HepG2 (cell line): Measurements from ENCODE around the gene EVI5. TPM values are rescaled to one million over a fixed set of nuclear protein-coding genes. Genes with fewer than 3 reads are reported as not detected.

Source experiments
- ATF7-NPFF ChIP-seq: sonication (generic); formaldehyde crosslinking; IDR thresholded peaks from 2 replicates; pipeline ENCODE4 v1.8.1; 2023; ENCODE audit warnings: mild to moderate bottlenecking, low read depth, missing genetic modification reagents, moderate library complexity
- CSRNP1 ChIP-seq: sonication (generic); formaldehyde crosslinking; IDR thresholded peaks from 2 replicates; pipeline ENCODE4 v1.8.1; 2023; ENCODE audit warnings: mild to moderate bottlenecking, missing genetic modification reagents
- EHMT2 ChIP-seq: fragments of 200-600 bp; sonication (generic); IDR thresholded peaks from 2 replicates; pipeline ENCODE4 v1.7.0; 2017; ENCODE audit warnings: antibody characterized with exemption, low read depth, low read length, borderline replicate concordance
- EP300 ChIP-seq, 3 experiments: sonication (generic) in 1 of 3; formaldehyde crosslinking in 1 of 3; IDR thresholded peaks; 2 replicates each; pipeline versions ENCODE4 v1.5.1 to v1.6.1; 2011 to 2020; ENCODE audit warnings: low read depth in 2 of 3, low read length in 2 of 3, borderline replicate concordance in 1 of 3, improper control_type of control experiment in 1 of 3, mild to moderate bottlenecking in 1 of 3, missing genetic modification reagents in 1 of 3, moderate library complexity in 1 of 3
- NCOR1 ChIP-seq: fragments of 200-600 bp; sonication (generic); IDR thresholded peaks from 2 replicates; pipeline ENCODE4 v1.7.0; 2017; ENCODE audit warnings: antibody characterized with exemption, low read length, borderline replicate concordance
- NFRKB ChIP-seq: fragments of 450-650 bp; IDR thresholded peaks from 2 replicates; pipeline ENCODE4 v1.6.1; 2017
- PAXIP1 ChIP-seq: sonication (generic); formaldehyde crosslinking; conservative IDR thresholded peaks from 2 replicates; pipeline ENCODE4 v1.4.0; 2020; ENCODE audit warnings: mild to moderate bottlenecking, missing genetic modification reagents, moderate library complexity
- POLR2AphosphoS5 ChIP-seq: IDR thresholded peaks from 2 replicates; pipeline ENCODE4 v1.6.1; 2012; ENCODE audit warnings: low read depth, low read length
- SIN3A ChIP-seq: IDR thresholded peaks from 2 replicates; pipeline ENCODE4 v1.6.1; 2011; ENCODE audit warnings: low read depth, mild to moderate bottlenecking, control low read depth, low read length, borderline replicate concordance
- SP5 ChIP-seq: IDR thresholded peaks from 2 replicates; pipeline ENCODE4 v1.6.1; 2016; ENCODE audit warnings: low read depth, borderline replicate concordance
- ZBTB46 ChIP-seq: sonication (generic); formaldehyde crosslinking; IDR thresholded peaks from 2 replicates; pipeline ENCODE4 v1.4.0; 2020; ENCODE audit warnings: mild to moderate bottlenecking, missing genetic modification reagents, borderline replicate concordance
- ZNF30 ChIP-seq: sonication (generic); formaldehyde crosslinking; IDR thresholded peaks from 2 replicates; pipeline ENCODE4 v1.5.0; 2020; ENCODE audit warnings: mild to moderate bottlenecking, missing genetic modification reagents
- ZNF382 ChIP-seq: sonication (generic); formaldehyde crosslinking; IDR thresholded peaks from 2 replicates; pipeline ENCODE4 v1.5.0; 2020; ENCODE audit warnings: missing genetic modification reagents, mild to moderate bottlenecking, borderline replicate concordance
- ZNF431 ChIP-seq: sonication (generic); formaldehyde crosslinking; IDR thresholded peaks from 2 replicates; pipeline ENCODE4 v1.9.0; 2022; ENCODE audit warnings: missing genetic modification reagents, low read depth, mild to moderate bottlenecking, borderline replicate concordance
- ZNF441 ChIP-seq: sonication (generic); formaldehyde crosslinking; IDR thresholded peaks from 2 replicates; pipeline ENCODE4 v1.7.0; 2021; ENCODE audit warnings: missing genetic modification reagents, borderline replicate concordance
- ZNF569 ChIP-seq: sonication (generic); formaldehyde crosslinking; IDR thresholded peaks from 2 replicates; pipeline ENCODE4 v1.5.0; 2020; ENCODE audit warnings: mild to moderate bottlenecking, missing genetic modification reagents, moderate library complexity, borderline replicate concordance
- ZNF850 ChIP-seq: sonication (generic); formaldehyde crosslinking; conservative IDR thresholded peaks from 2 replicates; pipeline ENCODE4 v1.9.0; 2021; ENCODE audit warnings: mild to moderate bottlenecking, missing genetic modification reagents
- polyA plus RNA-seq, 8 experiments: library from polyadenylated mRNA; depleted of rRNA in 3 of 8; stranded (reverse) in 7 of 8; unstranded in 1 of 8; fragments of >200 nt; fragmentation: Illumina TruSeq in 4 of 8; extraction: Trizol in 4 of 8; gene quantifications; 2 replicates each; pipeline versions ENCODE4 v1.2.1 to v1.2.3, GENCODE V29; 2011 to 2016; ENCODE audit warnings: low read depth in 4 of 8, missing spikeins in 1 of 8, mixed read lengths in 1 of 8; ENCODE audit not compliant: insufficient read depth in 1 of 8
- total RNA-seq, 5 experiments: library from RNA; depleted of rRNA; stranded (reverse); fragments of >200 nt; fragmentation: Illumina TruSeq; extraction: Trizol; gene quantifications; 2 replicates each; pipeline ENCODE4 v1.2.3, GENCODE V29; 2016; ENCODE audit warnings: low read depth in 1 of 5
- TF ChIP-seq, protein P1 (sequence below): sonication (generic); formaldehyde crosslinking; IDR thresholded peaks from 2 replicates; pipeline ENCODE4 v1.4.0; 2020; ENCODE audit warnings: mild to moderate bottlenecking, missing genetic modification reagents

Gene EVI5
- total and polyA plus RNA-seq, 2 of the 13 experiments (the other 11 are each of a cell fraction or from before 2014, with no cell fraction given), result 4.0 to 12.6 TPM

DNA sequence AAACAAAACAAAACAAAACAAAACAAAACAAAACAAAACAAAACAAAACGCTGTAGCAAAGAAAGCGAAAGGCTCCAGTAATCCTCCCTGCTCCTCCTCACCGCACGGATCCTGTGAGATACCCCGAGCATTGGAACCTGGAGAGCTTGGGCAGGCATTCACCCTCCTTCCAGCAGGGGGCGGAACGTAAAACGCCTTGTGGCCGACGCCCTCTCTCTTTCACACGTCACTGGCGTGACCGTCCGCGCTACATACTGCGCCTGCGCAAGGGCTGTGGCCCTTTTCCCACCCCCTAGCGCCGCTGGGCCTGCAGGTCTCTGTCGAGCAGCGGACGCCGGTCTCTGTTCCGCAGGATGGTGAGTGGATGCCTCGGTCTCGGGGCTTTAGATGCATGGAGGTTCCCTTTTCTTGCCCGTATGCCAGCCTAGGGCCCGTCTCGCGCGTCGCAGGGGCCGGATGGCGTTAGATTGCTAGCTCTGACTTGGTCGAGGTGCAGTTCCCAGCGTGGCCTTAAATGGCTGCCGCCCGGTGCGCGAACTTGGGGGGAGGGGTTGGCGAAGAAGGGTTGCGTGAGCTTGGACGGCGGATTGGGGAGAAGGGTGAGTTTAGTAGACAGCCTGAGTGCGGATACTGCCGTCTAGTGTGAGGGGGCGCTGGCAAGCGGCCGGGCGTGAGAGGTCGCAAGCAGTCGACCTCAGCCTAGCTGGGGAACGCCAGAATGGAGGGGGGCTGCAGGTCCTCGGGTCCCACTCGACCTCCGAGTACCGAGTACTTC is 47.0 kb upstream of the EVI5 start, which contains the start of gene RPL5 (continued):
- 0 out of 2 replicates have a peak, but pooled peaks have one; percentile 59 for TF ChIP-seq ZNF569 (CRISPR knock-in tag)
- peak; percentile 48 for TF ChIP-seq PAXIP1
- peak; percentile 73; the same call in 1 of the 2 replicates for TF ChIP-seq SIN3A
- peak; percentile 80; the same call in 1 of the 2 replicates for TF ChIP-seq CSRNP1
- TF ChIP-seq EHMT2, result no peak
- no peak for TF ChIP-seq NCOR1
- peak; percentile 89 for TF ChIP-seq ATF7-NPFF (CRISPR knock-in tag)
- peak; percentile 22; the same call in 1 of the 2 replicates for TF ChIP-seq SP5
- TF ChIP-seq POLR2AphosphoS5, result peak; percentile 100
- TF ChIP-seq, protein P1, sequence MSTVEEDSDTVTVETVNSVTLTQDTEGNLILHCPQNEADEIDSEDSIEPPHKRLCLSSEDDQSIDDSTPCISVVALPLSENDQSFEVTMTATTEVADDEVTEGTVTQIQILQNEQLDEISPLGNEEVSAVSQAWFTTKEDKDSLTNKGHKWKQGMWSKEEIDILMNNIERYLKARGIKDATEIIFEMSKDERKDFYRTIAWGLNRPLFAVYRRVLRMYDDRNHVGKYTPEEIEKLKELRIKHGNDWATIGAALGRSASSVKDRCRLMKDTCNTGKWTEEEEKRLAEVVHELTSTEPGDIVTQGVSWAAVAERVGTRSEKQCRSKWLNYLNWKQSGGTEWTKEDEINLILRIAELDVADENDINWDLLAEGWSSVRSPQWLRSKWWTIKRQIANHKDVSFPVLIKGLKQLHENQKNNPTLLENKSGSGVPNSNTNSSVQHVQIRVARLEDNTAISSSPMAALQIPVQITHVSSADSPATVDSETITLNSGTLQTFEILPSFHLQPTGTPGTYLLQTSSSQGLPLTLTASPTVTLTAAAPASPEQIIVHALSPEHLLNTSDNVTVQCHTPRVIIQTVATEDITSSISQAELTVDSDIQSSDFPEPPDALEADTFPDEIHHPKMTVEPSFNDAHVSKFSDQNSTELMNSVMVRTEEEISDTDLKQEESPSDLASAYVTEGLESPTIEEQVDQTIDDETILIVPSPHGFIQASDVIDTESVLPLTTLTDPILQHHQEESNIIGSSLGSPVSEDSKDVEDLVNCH (CRISPR knock-in tag), result no peak
- TF ChIP-seq ZBTB46 (CRISPR knock-in tag), result no peak
- TF ChIP-seq ZNF30 (CRISPR knock-in tag), result no peak
- TF ChIP-seq ZNF850 (CRISPR knock-in tag), result no peak
- no peak; a peak in 1 of 4 replicates for TF ChIP-seq EP300 (IDR thresholded peaks at IDR 0.05; ENCODE audit: low read depth in 2 of 2, low read length in 2 of 2)
- TF ChIP-seq EP300 (CRISPR knock-in tag; IDR thresholded peaks at IDR 0.05; ENCODE audit: borderline replicate concordance), result peak; percentile 32; the same call in 1 of the 2 replicates
- TF ChIP-seq ZNF382 (CRISPR knock-in tag), result no peak
- no peak for TF ChIP-seq NFRKB
- TF ChIP-seq ZNF441 (CRISPR knock-in tag), result peak; percentile 70
- TF ChIP-seq ZNF431 (CRISPR knock-in tag), result peak; percentile 74; the same call in 1 of the 2 replicates
